Small intestine (tissue), 7 donors: ENCODE results near the gene PPP1R3G. TPM values are rescaled to one million over a fixed set of nuclear protein-coding genes. Genes with fewer than 3 reads are reported as not detected.

Source experiments
- DNase-seq, 2 donors: peaks; one replicate each; pipeline versions ENCODE4 v3.0.0 to v3.0.0-alpha.2; 2013
- FAIRE-seq: peaks from 2 replicates; lab custom pipeline; 2012; peaks lifted over from hg19 to GRCh38; lab: Jason Lieb, UNC
- H3K27ac ChIP-seq, 3 donors: one replicate each; pipeline ENCODE4 v1.5.1; 2013; ENCODE audit warnings: low read length in 2 of 3, mild to moderate bottlenecking in 2 of 3, control low read depth in 1 of 3, inconsistent platforms in 1 of 3, low read depth in 1 of 3, moderate library complexity in 1 of 3
- H3K27me3 ChIP-seq, 3 donors: one replicate each; pipeline ENCODE4 v1.6.1; 2013; ENCODE audit warnings: low read length in 3 of 3, inconsistent platforms in 1 of 3; ENCODE audit not compliant: control insufficient read depth in 3 of 3, insufficient read depth in 3 of 3
- H3K36me3 ChIP-seq, 3 donors: one replicate each; pipeline ENCODE4 v1.6.1; 2013; ENCODE audit warnings: low read length in 3 of 3, inconsistent platforms in 1 of 3, low read depth in 1 of 3, mild to moderate bottlenecking in 1 of 3, moderate library complexity in 1 of 3; ENCODE audit not compliant: control insufficient read depth in 3 of 3, insufficient read depth in 2 of 3
- H3K4me1 ChIP-seq, 3 donors: one replicate each; pipeline ENCODE4 v1.6.1; 2013; ENCODE audit warnings: low read length in 2 of 3, inconsistent platforms in 1 of 3, low read depth in 1 of 3, mild to moderate bottlenecking in 1 of 3, moderate library complexity in 1 of 3; ENCODE audit not compliant: control insufficient read depth in 3 of 3, insufficient read depth in 2 of 3
- H3K4me3 ChIP-seq, 3 donors: one replicate each; pipeline ENCODE4 v1.5.1; 2013; ENCODE audit warnings: low read length in 3 of 3, control low read depth in 1 of 3, inconsistent platforms in 1 of 3, low read depth in 1 of 3, mild to moderate bottlenecking in 1 of 3, moderate library complexity in 1 of 3
- H3K9me3 ChIP-seq, 2 donors: one replicate each; pipeline ENCODE4 v1.6.1; 2013; ENCODE audit warnings: low read depth in 1 of 2, low read length in 1 of 2; ENCODE audit not compliant: control insufficient read depth in 2 of 2, insufficient read depth in 1 of 2
- WGBS, 3 donors: extraction: QIAGEN DNeasy Blood & Tissue Kit; methylation state at CpG; one replicate each; pipeline ENCODE4 v1.1.7; 2013; 5-methylcytosine and 5-hydroxymethylcytosine counted together
- polyA plus RNA-seq, 4 donors: library from polyadenylated mRNA; stranded (reverse) in 3 of 4; unstranded in 1 of 4; fragments of 200-250 nt in 3 of 4; fragments of 120-200 nt in 1 of 4; gene quantifications; one replicate each; pipeline versions ENCODE4 v1.2.1 to v1.2.3, GENCODE V29; 2013
- donor health status: healthy with polysubstance abuse.
- donor health status: control.
- donor health status: control.
- donor health status: Bipolar disorder and iron deficiency.
- donor health status: healthy.

The PPP1R3G gene
- polyA plus RNA-seq, 4 donors: 0.28 to 4.1 TPM; not detected in 2

DNA sequence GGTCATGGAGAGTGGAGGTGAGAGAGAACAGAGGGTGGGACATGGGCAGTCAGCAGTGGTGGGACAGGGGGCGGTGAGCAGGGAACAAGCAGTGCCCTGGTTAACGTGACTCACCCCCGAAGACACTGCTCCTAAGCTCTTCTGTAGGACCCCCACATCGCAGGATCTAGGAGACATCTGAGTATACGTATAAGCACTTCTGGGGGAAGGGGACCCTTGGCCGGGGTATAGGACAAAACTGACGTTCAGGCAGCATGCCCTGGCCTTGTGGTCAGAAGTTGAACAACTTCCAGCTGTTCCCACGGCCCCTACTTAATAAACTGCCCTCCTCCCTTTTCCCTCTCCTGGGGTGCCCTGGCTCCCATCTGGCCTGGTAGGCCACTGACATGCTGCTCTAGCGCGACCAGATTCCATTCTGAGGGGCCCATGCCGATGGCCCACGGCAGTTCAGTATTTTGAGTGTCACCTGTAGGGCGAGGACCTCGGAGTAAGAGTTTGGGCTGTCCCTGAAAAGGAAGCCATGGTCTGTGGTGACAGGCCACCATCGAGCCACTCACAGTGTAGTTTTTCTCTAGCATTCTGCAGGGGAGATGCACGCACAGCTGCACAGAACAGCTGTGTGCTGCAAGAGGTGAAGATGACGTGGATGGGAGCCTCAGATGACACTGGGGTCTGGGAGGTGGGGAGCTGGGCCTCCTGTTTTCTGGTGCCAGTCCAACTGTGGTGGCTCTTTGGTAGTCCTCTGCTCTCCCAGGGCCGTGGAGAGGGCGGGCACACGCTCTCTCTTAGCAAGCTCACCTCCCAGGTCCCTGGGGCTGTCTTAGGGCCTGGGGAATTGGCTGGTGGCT is 38.4 kb downstream of the PPP1R3G start:
- peaks cover 0 to 3% (median 0%) of the 10 kb centered on the region in 3 donors for H3K36me3 ChIP-seq
- H3K9me3 ChIP-seq: no peaks in the 10 kb centered on the region
- H3K27ac ChIP-seq: no peak overlapping the region
- H3K4me1 ChIP-seq: no peaks in the 10 kb centered on the region
- DNase-seq: no peak
- no peak for FAIRE-seq
- no peaks in the 10 kb centered on the region for H3K27me3 ChIP-seq
- no peak overlapping the region for H3K4me3 ChIP-seq
- WGBS, 3 donors: 86 to 95% (median 87%) methylated on average over 19 to 20 of the region's 20 CpGs

DNA sequence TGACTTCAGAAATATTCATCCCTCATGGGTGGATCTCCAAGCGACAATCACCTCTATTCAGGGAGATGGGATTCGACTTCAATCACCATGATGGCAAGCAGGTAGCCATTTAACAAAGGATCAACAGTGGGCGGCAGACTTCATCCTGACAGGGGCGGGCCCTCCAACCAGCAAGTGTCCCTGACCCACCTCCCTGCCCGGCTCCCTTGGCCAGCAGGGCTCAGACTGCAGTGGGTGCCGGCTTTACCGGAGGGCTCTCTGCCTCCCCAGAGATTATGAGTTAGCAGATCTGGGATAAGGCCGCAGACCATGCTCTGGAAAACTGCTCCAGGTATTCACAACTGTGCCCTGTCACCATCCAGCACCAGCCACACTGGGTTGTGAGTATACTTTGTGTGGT is 39.4 kb downstream of the PPP1R3G start:
- no peak for FAIRE-seq
- no peaks in the 10 kb centered on the region for H3K4me1 ChIP-seq
- H3K36me3 ChIP-seq: peaks cover 0 to 3% (median 0%) of the 10 kb centered on the region in 3 donors
- WGBS, 3 donors: 88 to 98% (median 96%) methylated on average over 8 of the region's 8 CpGs
- no peak overlapping the region for H3K4me3 ChIP-seq
- no peaks in the 10 kb centered on the region for H3K9me3 ChIP-seq
- H3K27me3 ChIP-seq: no peaks in the 10 kb centered on the region
- no peak for DNase-seq
- H3K27ac ChIP-seq: no peak overlapping the region

DNA sequence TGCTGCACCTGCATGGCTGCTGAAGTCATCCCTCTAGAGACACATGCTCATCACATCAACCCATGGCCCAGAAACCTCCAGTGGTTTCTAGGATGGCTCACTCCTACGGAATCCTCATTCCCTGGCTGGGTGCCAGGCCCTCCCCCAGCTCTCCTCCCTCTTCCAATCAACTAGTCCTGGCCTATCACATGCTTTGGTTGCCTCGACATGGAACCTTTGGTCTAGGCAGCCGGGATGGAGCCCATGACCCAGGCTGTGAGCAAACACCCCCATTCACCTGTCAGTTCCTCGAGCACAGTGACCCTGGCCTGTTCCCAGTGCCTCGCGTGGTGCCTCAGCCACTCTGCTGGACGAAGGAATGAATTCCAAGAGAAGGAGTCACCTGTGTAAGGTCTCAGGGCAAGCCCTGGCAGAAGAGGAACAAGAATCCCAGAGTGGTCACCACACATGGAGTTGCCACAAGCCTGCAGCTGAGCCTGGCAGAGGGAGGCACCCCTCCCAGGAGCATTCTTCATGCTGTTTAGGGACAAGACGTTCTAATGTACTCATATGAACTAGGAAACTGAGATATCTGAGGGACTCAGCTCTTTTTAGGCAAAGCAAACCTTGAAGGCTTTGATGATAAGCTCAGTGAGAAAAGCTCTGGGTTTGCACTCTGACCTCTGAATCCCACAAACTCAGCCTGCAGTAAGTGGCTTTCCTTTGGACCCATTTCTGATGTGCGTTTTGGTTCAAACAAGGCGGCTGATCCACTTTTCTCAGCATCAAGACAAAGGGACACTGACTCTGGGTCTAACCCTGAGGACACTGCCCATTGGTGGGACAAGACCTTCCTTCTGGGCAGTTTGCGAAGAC is 40.2 kb downstream of the PPP1R3G start:
- H3K36me3 ChIP-seq: peaks cover 0 to 3% (median 0%) of the 10 kb centered on the region in 3 donors
- H3K4me1 ChIP-seq: no peaks in the 10 kb centered on the region
- no peaks in the 10 kb centered on the region for H3K27me3 ChIP-seq
- no peak for FAIRE-seq
- DNase-seq: peak in 1 of 2 donors; percentile 25
- H3K4me3 ChIP-seq: no peak overlapping the region
- no peak overlapping the region for H3K27ac ChIP-seq
- no peaks in the 10 kb centered on the region for H3K9me3 ChIP-seq
- 81 to 87% (median 86%) methylated on average over 11 of the region's 11 CpGs for WGBS, 3 donors

DNA sequence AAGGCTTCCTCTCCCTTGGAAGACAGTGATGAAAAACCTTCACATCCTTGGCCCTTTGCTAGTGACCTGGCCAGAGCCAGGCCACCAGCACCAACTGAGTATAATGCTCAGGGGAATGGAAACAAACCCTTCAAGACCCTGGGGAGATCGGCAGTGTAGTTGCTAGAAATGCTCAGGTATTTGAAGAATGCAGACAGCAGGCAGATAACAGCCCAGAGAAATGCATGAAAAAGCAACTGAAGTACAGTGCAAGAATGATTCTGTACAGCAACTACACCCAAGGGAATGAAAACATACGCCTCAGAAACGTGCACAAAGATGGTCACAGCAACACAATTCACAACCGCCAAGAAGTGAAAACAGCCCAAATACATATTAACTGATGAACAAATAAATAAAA is 41.1 kb downstream of the PPP1R3G start:
- no peaks in the 10 kb centered on the region for H3K27me3 ChIP-seq

DNA sequence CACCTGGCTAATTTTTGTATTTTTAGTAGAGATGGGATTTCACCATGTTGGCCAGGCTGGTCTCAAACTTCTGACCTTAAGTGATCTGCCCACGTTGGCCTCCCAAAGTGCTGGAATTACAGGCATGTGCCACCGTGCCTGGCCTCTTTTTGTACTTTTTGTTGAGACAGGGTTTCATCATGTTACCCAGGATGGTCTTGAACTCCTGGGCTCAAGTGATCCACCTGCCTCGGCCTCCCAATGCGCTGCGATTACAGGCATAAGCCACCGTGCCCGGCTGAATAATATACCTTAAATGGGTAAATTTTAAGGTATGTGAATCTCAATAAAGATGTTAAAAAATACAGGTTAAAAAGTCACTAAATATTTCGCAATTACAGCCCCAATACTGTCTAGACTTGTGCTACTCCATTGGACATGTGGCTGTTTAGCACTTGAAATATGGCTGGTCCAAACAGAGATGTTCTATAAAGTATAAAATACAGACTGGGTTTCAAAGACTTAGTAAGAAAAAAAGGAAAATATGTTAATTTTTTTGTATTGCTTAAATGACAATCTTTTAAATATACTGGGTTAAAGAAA is 42.1 kb downstream of the PPP1R3G start:
- H3K4me1 ChIP-seq: no peaks in the 10 kb centered on the region
- DNase-seq (no peak), FAIRE-seq (no peak)
- peaks cover 0 to 3% (median 0%) of the 10 kb centered on the region in 3 donors for H3K36me3 ChIP-seq
- 86 to 91% (median 90%) methylated on average over 8 of the region's 8 CpGs for WGBS, 3 donors
- no peaks in the 10 kb centered on the region for H3K27me3 ChIP-seq
- H3K9me3 ChIP-seq: no peaks in the 10 kb centered on the region
- no peak overlapping the region for H3K27ac ChIP-seq
- no peak overlapping the region for H3K4me3 ChIP-seq

More for the DNA sequence above, 41.1 kb downstream of the PPP1R3G start:
- no peaks in the 10 kb centered on the region for H3K9me3 ChIP-seq
- FAIRE-seq (no peak), DNase-seq (no peak)
- no peaks in the 10 kb centered on the region for H3K4me1 ChIP-seq
- 58 to 67% (median 64%) methylated on average over 4 of the region's 4 CpGs for WGBS, 3 donors
- no peak overlapping the region for H3K27ac ChIP-seq
- no peak overlapping the region for H3K4me3 ChIP-seq
- H3K36me3 ChIP-seq: peaks cover 0 to 3% (median 0%) of the 10 kb centered on the region in 3 donors

DNA sequence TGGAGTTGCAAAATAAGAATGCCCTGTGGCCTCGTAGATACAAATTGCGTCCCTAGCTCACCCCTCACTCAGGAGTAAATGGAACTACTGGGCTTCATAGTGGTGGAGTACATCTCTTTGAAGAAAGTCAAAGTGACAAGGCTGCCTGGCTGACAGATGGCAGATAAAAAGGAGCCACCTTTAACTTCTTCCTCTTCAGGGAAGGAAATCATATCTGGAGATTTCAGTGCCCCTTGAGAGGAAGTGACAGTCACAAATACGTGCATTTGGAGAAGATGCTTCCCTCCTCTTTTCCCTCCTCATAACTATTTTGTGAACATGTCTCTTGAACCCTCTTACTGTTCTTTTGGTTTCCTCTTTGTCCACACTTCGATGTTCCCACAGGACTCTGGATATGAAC is 43.2 kb downstream of the PPP1R3G start:
- H3K9me3 ChIP-seq: no peaks in the 10 kb centered on the region
- H3K27me3 ChIP-seq: no peaks in the 10 kb centered on the region
- H3K27ac ChIP-seq: no peak overlapping the region
- no peak for DNase-seq
- H3K4me1 ChIP-seq: no peaks in the 10 kb centered on the region
- H3K36me3 ChIP-seq: peaks cover 0 to 3% (median 0%) of the 10 kb centered on the region in 3 donors
- no peak for FAIRE-seq
- WGBS, 3 donors: 78 to 95% (median 86%) methylated on average over 4 of the region's 4 CpGs
- no peak overlapping the region for H3K4me3 ChIP-seq

DNA sequence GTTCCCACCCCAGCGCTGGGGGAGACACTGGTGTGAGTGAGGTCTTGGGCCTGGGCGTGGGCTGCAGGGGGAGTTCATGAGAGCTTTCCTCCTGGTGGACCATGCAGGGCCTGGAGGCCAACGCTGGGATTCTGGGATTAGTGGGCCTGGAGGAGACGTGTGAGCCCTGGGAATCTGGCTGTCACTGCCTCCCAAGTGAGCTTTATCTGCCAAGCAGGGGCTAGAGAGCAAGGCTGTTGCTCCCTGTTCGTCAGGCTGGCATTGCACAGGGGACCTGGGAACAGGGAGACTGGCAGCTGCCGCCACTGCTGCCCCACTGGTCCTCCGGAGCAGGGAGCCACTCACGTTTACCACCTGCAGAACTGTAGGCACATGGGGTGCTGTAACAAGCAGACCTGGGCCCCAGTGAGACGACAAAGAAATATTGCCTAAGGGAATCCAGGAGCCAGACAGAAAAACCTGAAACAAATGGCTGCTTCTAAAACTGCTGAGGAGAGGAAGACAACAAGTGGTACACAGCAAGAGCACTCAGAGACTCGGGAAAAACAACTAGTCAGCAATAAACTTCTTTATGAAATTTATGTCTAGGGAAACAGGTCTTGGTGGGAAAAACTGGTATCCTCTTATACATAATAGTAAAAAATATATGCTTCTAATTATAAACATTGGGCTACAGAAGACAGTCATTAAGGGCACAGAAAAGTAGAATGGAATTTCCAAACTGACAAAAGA is 45.2 kb downstream of the PPP1R3G start:
- no peaks in the 10 kb centered on the region for H3K9me3 ChIP-seq
- FAIRE-seq (no peak), DNase-seq (no peak)
- H3K4me1 ChIP-seq: no peaks in the 10 kb centered on the region
- H3K27ac ChIP-seq: no peak overlapping the region
- H3K4me3 ChIP-seq: no peak overlapping the region
- no peaks in the 10 kb centered on the region for H3K27me3 ChIP-seq
- WGBS, 3 donors: 89 to 96% (median 93%) methylated on average over 10 of the region's 10 CpGs
- H3K36me3 ChIP-seq: no peaks in the 10 kb centered on the region
